Measurements from ENCODE around the gene RNF180. TPM values are rescaled to one million over a fixed set of nuclear protein-coding genes. Genes with fewer than 3 reads are reported as not detected.

Gene RNF180
- total RNA-seq, 2 experiments from 2014 or later: not detected

DNA sequence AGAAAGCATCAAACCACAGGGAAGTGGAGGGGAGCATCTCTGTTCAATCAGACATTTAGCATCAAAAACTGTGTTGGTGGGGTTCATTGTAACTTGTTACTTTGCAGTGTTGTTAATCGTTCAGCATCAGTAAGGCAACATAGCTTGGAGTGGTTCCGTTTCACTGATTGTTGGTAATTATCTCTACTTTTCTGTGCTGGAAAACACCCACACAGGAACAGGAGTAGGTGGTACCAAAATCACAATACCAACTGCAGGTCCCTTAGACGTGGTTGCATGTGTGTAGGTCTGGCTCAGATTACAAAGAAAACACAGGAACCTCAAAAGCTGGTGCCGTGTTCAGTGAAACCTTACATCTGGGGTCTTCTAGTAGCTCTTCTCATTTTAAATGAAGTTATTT is 146.8 kb downstream of the RNF180 start:
- H3K27me3 Mint-ChIP-seq: no peaks in the 10 kb centered on the region
- ATAC-seq (ENCODE audit: poor library complexity): no peak

DNA sequence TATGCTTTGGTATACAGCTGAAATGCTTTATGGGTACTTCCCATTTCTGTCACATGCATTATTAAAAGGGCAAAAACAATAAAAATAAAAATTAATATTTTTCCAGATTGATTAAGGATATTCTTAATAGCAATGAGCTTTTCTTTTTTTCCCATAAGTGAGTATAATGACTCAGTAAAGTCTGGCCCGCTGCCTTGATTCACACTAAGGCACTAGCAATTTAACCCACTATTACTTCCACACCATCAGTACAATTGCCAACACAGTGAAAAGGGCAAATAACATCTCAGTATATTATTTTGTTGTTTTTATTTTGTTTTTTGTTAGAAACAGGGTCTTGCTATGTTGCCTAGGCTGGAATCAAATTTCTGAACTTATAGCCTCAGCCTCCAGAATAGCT is 150.1 kb downstream of the RNF180 start:
- intact Hi-C loops (cut with DNase I, micrococcal nuclease): no loop called here
- H3K4me3 ChIP-seq (ENCODE audit: low read length): no peak overlapping the region
- H3K27me3 ChIP-seq (ENCODE audit: control insufficient read depth in 1 of 2, insufficient read depth in 2 of 2, low read length in 2 of 2): no peaks in the 10 kb centered on the region
- TF ChIP-seq, protein P1, sequence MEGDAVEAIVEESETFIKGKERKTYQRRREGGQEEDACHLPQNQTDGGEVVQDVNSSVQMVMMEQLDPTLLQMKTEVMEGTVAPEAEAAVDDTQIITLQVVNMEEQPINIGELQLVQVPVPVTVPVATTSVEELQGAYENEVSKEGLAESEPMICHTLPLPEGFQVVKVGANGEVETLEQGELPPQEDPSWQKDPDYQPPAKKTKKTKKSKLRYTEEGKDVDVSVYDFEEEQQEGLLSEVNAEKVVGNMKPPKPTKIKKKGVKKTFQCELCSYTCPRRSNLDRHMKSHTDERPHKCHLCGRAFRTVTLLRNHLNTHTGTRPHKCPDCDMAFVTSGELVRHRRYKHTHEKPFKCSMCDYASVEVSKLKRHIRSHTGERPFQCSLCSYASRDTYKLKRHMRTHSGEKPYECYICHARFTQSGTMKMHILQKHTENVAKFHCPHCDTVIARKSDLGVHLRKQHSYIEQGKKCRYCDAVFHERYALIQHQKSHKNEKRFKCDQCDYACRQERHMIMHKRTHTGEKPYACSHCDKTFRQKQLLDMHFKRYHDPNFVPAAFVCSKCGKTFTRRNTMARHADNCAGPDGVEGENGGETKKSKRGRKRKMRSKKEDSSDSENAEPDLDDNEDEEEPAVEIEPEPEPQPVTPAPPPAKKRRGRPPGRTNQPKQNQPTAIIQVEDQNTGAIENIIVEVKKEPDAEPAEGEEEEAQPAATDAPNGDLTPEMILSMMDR (IDR thresholded peaks at IDR 0.05): no peak
- Mint-ChIP-seq H3K36me3 (ENCODE audit: low read depth) (no peaks in the 10 kb centered on the region), H3K4me1 (ENCODE audit: low read depth) (no peaks in the 10 kb centered on the region), H3K9me3 (no peaks in the 10 kb centered on the region), H3K4me3 (no peak overlapping the region), H3K27ac (no peak overlapping the region), H3K27me3 (no peaks in the 10 kb centered on the region)
- ChIA-PET POLR2A (interaction anchor here (0.7 kb wide), 1 partner anchor 1159 kb away, joined by 3 read pairs; no protein-coding TSS in a partner anchor), CTCF (no interaction called here)
- no peaks in the 10 kb centered on the region for H3K9me3 ChIP-seq (ENCODE audit: control insufficient read depth in 1 of 2, insufficient read depth in 1 of 2, low read length in 2 of 2)
- H3K27ac ChIP-seq (ENCODE audit: low read depth in 1 of 2, low read length in 2 of 2): no peak overlapping the region
- no peaks in the 10 kb centered on the region for H3K4me1 ChIP-seq (ENCODE audit: insufficient read depth, low read length)
- ATAC-seq (ENCODE audit: poor library complexity) (no peak), DNase-seq (no peak)
- H3K36me3 ChIP-seq (ENCODE audit: insufficient read depth, low read length): no peaks in the 10 kb centered on the region

More for the DNA sequence above, 146.8 kb downstream of the RNF180 start:
- Mint-ChIP-seq H3K36me3 (ENCODE audit: low read depth) (no peaks in the 10 kb centered on the region), H3K27ac (no peak overlapping the region), H3K4me3 (no peak overlapping the region), H3K4me1 (ENCODE audit: low read depth) (no peaks in the 10 kb centered on the region), H3K9me3 (no peaks in the 10 kb centered on the region)
- no peak overlapping the region for H3K4me3 ChIP-seq (ENCODE audit: low read length)
- intact Hi-C loops (cut with DNase I, micrococcal nuclease): no loop called here
- CTCF ChIA-PET: no interaction called here
- no peaks in the 10 kb centered on the region for H3K36me3 ChIP-seq (ENCODE audit: insufficient read depth, low read length)
- POLR2A ChIA-PET: no interaction called here
- H3K27me3 ChIP-seq (ENCODE audit: control insufficient read depth in 1 of 2, insufficient read depth in 2 of 2, low read length in 2 of 2): no peaks in the 10 kb centered on the region
- no peak overlapping the region for H3K27ac ChIP-seq (ENCODE audit: low read depth in 1 of 2, low read length in 2 of 2)
- TF ChIP-seq, protein P1 (IDR thresholded peaks at IDR 0.05): no peak
- no peaks in the 10 kb centered on the region for H3K4me1 ChIP-seq (ENCODE audit: insufficient read depth, low read length)
- no peak for DNase-seq
- no peaks in the 10 kb centered on the region for H3K9me3 ChIP-seq (ENCODE audit: control insufficient read depth in 1 of 2, insufficient read depth in 1 of 2, low read length in 2 of 2)

GRCh38 chr5:64318175-64318574 is 152.5 kb downstream of the RNF180 start:
- Histone ChIP-seq H3K27ac (ENCODE audit: low read depth in 1 of 2, low read length in 2 of 2) (no peak overlapping the region), H3K4me3 (ENCODE audit: low read length) (no peak overlapping the region), H3K27me3 (ENCODE audit: control insufficient read depth in 1 of 2, insufficient read depth in 2 of 2, low read length in 2 of 2) (no peaks in the 10 kb centered on the region), H3K4me1 (ENCODE audit: insufficient read depth, low read length) (no peaks in the 10 kb centered on the region), H3K9me3 (ENCODE audit: control insufficient read depth in 1 of 2, insufficient read depth in 1 of 2, low read length in 2 of 2) (no peaks in the 10 kb centered on the region), H3K36me3 (ENCODE audit: insufficient read depth, low read length) (no peaks in the 10 kb centered on the region)
- POLR2A ChIA-PET: no interaction called here
- ATAC-seq (ENCODE audit: poor library complexity): no peak
- H3K4me3 Mint-ChIP-seq: no peak overlapping the region
- no peaks in the 10 kb centered on the region for H3K4me1 Mint-ChIP-seq (ENCODE audit: low read depth)
- H3K36me3 Mint-ChIP-seq (ENCODE audit: low read depth): no peaks in the 10 kb centered on the region
- CTCF ChIA-PET: no interaction called here
- no peak overlapping the region for H3K27ac Mint-ChIP-seq
- no peak for DNase-seq
- no peaks in the 10 kb centered on the region for H3K27me3 Mint-ChIP-seq
- intact Hi-C loops (cut with DNase I, micrococcal nuclease): no loop called here
- no peaks in the 10 kb centered on the region for H3K9me3 Mint-ChIP-seq
- TF ChIP-seq, protein P1 (IDR thresholded peaks at IDR 0.05): no peak

Data from CD4-positive, alpha-beta T cell (primary cell).